Stimulated activated naive B cell treated with anti-CD40 and anti-IgM and Interleukin-4, amounts not matched to agents 10 μg/mL and 1 μg/mL and 100 μg/mL, for 72 hours (primary cell): ENCODE data around the gene ZNF618.

Source experiments
- ATAC-seq, 2 donors: fragments of 150-1000 bp; cut with Tn5 transposase; replicated peaks; 2 replicates each; pipeline ENCODE4 v1.10.0; 2021; ENCODE audit warnings: moderate library complexity in 1 of 2
- DNase-seq: peaks from one replicate; pipeline ENCODE4 v3.0.0; 2021
- H3K27ac Mint-ChIP-seq: one replicate; pipeline ENCODE4 v1.8.0; 2022; ENCODE audit warnings: mild to moderate bottlenecking, mixed read lengths
- H3K27me3 Mint-ChIP-seq, 2 donors: one replicate each; pipeline ENCODE4 v1.8.0; 2022; ENCODE audit warnings: mixed read lengths in 2 of 2
- H3K36me3 Mint-ChIP-seq, 2 donors: one replicate each; pipeline ENCODE4 v1.8.0; 2022; ENCODE audit warnings: mixed read lengths in 2 of 2, mild to moderate bottlenecking in 1 of 2
- H3K4me1 Mint-ChIP-seq, 2 donors: one replicate each; pipeline ENCODE4 v1.8.0; 2022; ENCODE audit warnings: mixed read lengths in 2 of 2, mild to moderate bottlenecking in 1 of 2
- H3K4me3 Mint-ChIP-seq, 2 donors: one replicate each; pipeline ENCODE4 v1.8.0; 2022; ENCODE audit warnings: mild to moderate bottlenecking in 2 of 2, mixed read lengths in 2 of 2, moderate library complexity in 1 of 2
- H3K9me3 Mint-ChIP-seq, 2 donors: one replicate each; pipeline ENCODE4 v1.8.0; 2022; ENCODE audit warnings: mixed read lengths in 2 of 2, mild to moderate bottlenecking in 1 of 2

ZNF618 gene

DNA sequence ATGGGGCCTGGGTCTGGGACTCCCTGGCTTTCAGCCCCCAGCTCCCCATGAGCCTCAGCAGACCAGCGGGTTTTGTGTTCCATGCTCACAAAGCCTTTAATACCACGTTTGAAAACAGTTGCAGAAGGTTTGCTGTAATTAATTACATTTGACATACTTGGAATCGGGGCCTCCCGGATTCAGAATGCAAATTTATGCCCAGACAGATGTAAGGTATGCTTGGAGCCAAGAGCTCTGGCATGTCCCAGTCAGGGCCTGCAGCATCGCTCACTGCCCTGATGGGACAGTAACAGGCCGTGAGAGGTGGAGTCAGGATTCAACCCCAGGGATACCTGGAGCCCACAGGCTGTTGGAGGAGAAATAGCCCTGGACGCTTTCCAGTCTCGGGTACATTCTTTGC, 12.2 kb downstream of the ZNF618 start:
- H3K27me3 Mint-ChIP-seq, result no peaks in the 10 kb centered on the region
- ATAC-seq (no peak), DNase-seq (no peak)
- peaks cover 11 to 22% of the 10 kb centered on the region in 2 donors for H3K4me1 Mint-ChIP-seq
- H3K27ac Mint-ChIP-seq, result no peak overlapping the region
- H3K4me3 Mint-ChIP-seq, result no peak overlapping the region
- H3K9me3 Mint-ChIP-seq, result peaks cover 3 to 4% of the 10 kb centered on the region in 2 donors
- H3K36me3 Mint-ChIP-seq, result peaks cover 0 to 4% of the 10 kb centered on the region in 2 donors

DNA sequence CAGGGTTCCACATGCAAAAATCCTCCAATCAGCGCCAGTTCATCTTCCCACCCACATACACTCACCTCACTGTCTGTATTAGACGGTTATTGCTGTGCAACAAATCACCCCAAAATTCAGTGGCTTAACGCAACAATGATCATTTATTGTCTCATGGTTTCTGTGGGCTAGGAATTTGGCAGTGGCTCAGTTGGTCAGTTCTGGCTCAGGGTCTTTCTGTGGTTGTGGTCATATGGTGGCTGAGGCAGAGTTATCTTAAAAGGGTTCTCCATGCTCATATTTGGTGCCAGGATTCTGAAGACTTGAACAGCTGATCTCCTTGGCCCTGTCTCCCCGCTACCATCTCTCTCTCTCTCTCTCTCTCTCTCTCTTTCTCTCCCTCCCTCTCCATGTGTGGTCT, 12.9 kb downstream of the ZNF618 start:
- Mint-ChIP-seq H3K27me3 (no peaks in the 10 kb centered on the region), H3K4me1 (peaks cover 11 to 22% of the 10 kb centered on the region in 2 donors), H3K4me3 (no peak overlapping the region), H3K36me3 (peaks cover 0 to 4% of the 10 kb centered on the region in 2 donors), H3K9me3 (peaks cover 3 to 4% of the 10 kb centered on the region in 2 donors), H3K27ac (no peak overlapping the region)
- DNase-seq (no peak), ATAC-seq (no peak)

DNA sequence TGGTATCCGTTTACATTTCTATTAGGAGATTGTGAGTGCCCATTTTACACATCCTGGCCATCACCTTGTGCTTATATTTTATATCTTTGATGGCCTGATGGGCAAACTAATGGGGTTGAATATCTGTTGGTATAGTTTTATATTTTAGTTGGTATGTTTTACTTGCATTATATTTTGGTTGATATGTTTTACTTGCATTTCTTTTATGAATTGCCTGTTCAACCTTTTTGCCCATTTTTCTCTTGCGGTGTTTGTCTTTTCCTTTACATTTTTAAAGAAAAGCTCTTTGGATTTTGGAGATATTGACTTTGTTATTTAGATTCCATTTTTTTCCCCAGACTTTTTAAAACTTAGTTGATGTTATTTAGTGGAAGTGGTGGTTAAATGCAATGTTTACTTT, 14.6 kb downstream of the ZNF618 start:
- Mint-ChIP-seq H3K4me3 (no peak overlapping the region), H3K27me3 (no peaks in the 10 kb centered on the region), H3K9me3 (peaks cover 3 to 4% of the 10 kb centered on the region in 2 donors), H3K27ac (no peak overlapping the region), H3K36me3 (peaks cover 0 to 4% of the 10 kb centered on the region in 2 donors), H3K4me1 (peaks cover 7 to 18% of the 10 kb centered on the region in 2 donors)
- DNase-seq (no peak), ATAC-seq (no peak)

DNA sequence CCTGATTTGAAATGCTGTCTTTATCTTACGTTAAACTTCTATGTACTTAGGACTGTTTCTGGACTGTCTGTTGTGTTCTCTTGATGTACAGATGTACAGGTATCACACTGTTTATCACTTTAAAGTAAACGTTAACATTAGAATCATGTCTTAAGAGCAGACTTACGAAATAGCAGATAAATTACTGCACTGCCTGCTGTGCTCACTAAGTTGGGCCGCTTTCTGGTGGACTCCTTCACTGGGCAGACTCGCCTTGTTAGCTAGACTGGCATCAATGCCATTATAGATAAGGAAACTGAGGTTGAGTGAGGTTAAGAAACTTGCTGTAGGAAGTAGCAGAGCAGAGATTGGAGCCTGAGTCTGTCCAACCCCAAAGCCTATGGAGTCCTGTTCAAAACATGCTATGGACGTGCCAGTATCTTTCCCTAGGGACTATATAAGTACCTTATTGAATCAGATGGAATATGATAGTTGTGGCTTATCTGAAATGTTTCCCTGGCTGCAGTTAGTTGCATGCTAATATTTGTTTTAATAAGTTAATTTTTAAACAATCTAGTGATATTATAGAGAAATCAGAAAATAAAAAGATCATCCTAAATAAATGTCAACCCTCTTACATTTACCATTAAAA, 16.9 kb downstream of the ZNF618 start:
- ATAC-seq, result no peak
- peaks cover 1 to 14% of the 10 kb centered on the region in 2 donors for H3K4me1 Mint-ChIP-seq
- no peaks in the 10 kb centered on the region for H3K27me3 Mint-ChIP-seq
- H3K27ac Mint-ChIP-seq, result no peak overlapping the region
- H3K9me3 Mint-ChIP-seq, result no peaks in the 10 kb centered on the region
- no peak overlapping the region for H3K4me3 Mint-ChIP-seq
- no peak for DNase-seq
- H3K36me3 Mint-ChIP-seq, result peaks cover 0 to under 1% of the 10 kb centered on the region in 2 donors

DNA sequence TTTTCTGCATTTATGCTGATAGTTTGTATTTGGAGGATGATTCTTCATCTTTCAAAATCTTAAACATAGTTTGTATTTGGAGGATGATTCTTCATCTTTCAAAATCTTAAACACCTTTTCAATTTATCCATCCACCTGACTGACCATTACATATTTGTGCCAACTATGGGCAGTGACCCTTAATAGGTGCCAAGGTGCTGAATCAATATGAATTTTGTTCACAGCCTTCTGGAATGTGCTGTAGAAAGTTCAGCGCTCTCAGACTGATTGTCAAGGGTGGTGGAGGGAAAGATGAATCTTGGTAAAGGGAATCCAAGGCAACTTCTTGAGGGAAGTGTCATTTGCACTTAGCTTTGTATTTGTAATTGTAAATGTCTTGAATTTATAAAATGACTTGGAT, 18.1 kb downstream of the ZNF618 start:
- Mint-ChIP-seq H3K4me3 (no peak overlapping the region), H3K9me3 (no peaks in the 10 kb centered on the region), H3K27ac (no peak overlapping the region), H3K27me3 (no peaks in the 10 kb centered on the region), H3K4me1 (peaks cover 4 to 19% of the 10 kb centered on the region in 2 donors), H3K36me3 (peaks cover 0 to 3% of the 10 kb centered on the region in 2 donors)
- DNase-seq (no peak), ATAC-seq (no peak)

DNA sequence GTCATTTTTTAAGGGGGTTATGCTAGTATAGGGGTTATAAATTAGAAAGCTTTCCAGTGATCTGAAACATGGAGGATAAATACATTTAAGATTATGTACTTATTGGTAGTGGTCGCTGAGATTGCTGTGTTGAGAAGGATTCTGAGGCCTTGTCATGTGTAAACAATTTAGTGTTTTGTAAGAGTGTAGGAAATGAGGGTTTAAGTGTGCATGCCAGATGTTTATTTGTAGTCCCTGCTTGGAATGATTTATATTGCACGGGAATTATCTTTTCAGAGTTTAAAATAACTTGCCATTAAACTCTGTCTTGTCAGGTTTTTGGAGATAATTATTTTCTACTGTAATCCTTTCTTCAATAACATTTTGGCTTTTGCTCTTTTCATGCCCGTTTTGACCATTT, 19.4 kb downstream of the ZNF618 start:
- Mint-ChIP-seq H3K36me3 (peaks cover 0 to 3% of the 10 kb centered on the region in 2 donors), H3K9me3 (no peaks in the 10 kb centered on the region), H3K4me3 (no peak overlapping the region), H3K4me1 (peaks cover 5 to 19% of the 10 kb centered on the region in 2 donors), H3K27ac (no peak overlapping the region), H3K27me3 (no peaks in the 10 kb centered on the region)
- ATAC-seq, result no peak
- no peak for DNase-seq

DNA sequence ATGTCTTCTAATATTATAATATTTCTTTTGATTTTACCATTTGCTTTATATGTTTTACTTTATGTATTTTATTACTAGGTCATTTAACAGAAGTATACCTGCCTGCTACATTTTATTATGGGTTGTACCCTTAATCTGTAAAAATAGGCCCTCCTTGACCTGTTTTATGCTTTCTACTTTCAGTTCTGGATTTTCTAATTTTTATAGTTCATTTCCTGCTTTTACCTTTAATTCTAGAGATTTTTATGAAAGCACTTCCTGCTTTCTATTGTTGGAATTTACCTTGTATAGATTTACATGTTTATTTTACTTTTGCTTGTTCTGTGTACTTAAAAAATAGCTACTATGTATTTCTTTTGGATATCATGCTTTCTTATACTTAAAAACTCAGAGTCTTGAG, 20.6 kb downstream of the ZNF618 start:
- no peaks in the 10 kb centered on the region for H3K27me3 Mint-ChIP-seq
- no peak overlapping the region for H3K4me3 Mint-ChIP-seq
- H3K27ac Mint-ChIP-seq, result no peak overlapping the region
- DNase-seq (no peak), ATAC-seq (no peak)
- H3K9me3 Mint-ChIP-seq, result no peaks in the 10 kb centered on the region
- peaks cover 0 to 3% of the 10 kb centered on the region in 2 donors for H3K36me3 Mint-ChIP-seq
- H3K4me1 Mint-ChIP-seq, result peaks cover 5 to 19% of the 10 kb centered on the region in 2 donors

DNA sequence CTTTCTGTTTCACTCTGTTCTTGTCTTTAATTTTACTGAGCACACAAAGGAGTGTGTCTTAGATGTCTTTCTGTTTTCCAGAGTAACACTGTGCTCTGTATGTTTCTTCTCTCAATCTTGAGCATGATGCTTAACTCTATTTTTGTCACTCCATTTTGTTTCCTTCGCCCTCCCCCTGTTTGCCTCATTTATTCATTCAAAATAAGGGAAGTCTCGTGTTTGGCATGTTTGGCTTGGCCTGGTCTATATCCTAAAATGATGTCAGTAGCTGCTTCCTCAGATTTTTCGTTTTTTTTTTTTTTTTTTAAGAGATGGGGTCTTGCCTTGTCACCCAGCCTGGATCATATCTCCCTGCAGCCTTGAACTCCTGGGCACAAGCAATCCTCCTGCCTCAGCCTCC, 22.0 kb downstream of the ZNF618 start:
- H3K9me3 Mint-ChIP-seq, result peaks cover 0 to under 1% of the 10 kb centered on the region in 2 donors
- no peaks in the 10 kb centered on the region for H3K27me3 Mint-ChIP-seq
- ATAC-seq (no peak), DNase-seq (no peak)
- H3K27ac Mint-ChIP-seq, result peak overlapping the region; percentile 67
- peaks cover 5 to 19% of the 10 kb centered on the region in 2 donors for H3K4me1 Mint-ChIP-seq
- no peak overlapping the region for H3K4me3 Mint-ChIP-seq
- peaks cover 0 to 3% of the 10 kb centered on the region in 2 donors for H3K36me3 Mint-ChIP-seq

DNA sequence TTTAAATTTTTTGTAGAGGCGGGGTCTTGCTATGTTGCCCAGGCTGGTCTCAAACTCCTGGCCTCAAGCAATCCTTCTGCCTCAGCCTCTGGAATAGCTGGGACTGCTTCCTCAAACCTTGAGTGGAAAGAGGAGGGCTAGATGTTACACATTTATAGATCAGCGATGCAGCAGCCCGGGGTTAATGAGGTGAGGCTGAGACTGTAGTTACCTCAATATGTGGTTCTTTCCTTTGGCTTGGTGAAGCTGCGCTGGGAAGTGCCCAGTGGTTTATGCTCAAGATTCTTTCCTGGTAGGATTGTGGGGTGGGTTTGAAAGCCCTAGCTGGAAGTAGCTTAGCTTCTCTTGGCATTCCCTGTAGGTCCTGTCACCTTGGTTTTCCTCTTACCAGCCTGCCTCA, 22.5 kb downstream of the ZNF618 start:
- Mint-ChIP-seq H3K36me3 (peaks cover 0 to 3% of the 10 kb centered on the region in 2 donors), H3K27me3 (no peaks in the 10 kb centered on the region), H3K9me3 (peaks cover 2 to 5% of the 10 kb centered on the region in 2 donors)

DNA sequence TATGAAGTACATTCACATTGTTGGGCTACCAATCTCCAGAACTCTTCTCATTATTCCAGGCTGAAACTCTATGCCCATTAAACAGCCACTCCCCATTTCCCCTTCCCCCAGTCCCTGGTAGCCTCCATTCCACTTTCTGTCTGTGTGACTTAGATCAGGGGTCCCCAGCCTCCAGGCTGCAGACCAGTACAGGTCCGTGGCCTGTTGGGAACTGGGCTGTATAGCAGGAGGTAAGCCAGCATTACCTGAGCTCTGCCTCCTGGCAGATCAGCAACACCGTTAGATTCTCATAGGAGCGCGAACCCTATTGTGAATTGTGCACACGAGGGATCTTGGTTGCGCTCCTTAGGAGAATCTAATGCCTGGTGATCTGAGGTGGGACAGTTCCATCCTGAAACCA, 23.1 kb downstream of the ZNF618 start:
- ATAC-seq (no peak), DNase-seq (no peak)
- Mint-ChIP-seq H3K27me3 (no peaks in the 10 kb centered on the region), H3K27ac (no peak overlapping the region), H3K36me3 (peaks cover 0 to 9% of the 10 kb centered on the region in 2 donors), H3K4me3 (no peak overlapping the region), H3K9me3 (peaks cover 7 to 10% of the 10 kb centered on the region in 2 donors), H3K4me1 (peaks cover 5 to 19% of the 10 kb centered on the region in 2 donors)

More for the DNA sequence above, 22.5 kb downstream of the ZNF618 start:
- Mint-ChIP-seq H3K4me3 (no peak overlapping the region), H3K27ac (no peak overlapping the region), H3K4me1 (peaks cover 5 to 19% of the 10 kb centered on the region in 2 donors)
- DNase-seq, result no peak
- ATAC-seq, result no peak

DNA sequence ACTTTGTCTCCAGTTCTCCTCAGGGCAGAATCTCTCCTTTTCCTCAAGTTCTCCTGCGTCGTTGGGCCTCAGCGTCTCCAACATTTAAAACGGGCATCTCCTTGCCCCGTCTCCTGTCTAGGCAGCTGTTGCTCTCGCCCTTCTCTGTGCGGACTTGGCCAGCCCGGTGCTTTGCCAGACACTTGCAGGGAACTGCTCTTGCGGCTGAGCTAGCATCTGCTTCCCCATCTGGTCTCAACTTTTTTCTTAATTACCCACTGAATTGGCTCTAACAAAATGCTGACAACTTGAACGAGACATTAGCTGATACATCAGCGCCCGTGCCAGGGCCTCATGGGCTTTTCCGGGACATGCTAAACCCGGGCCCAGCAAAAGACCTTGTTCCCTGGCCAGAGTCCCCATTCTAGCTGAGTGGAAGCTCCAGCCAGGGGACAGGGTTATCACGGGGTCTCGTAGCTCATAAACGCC, 25.1 kb downstream of the ZNF618 start:
- H3K4me1 Mint-ChIP-seq, result peaks cover 7 to 19% of the 10 kb centered on the region in 2 donors
- H3K27ac Mint-ChIP-seq, result no peak overlapping the region
- no peak for DNase-seq
- no peak for ATAC-seq
- H3K4me3 Mint-ChIP-seq, result no peak overlapping the region
- peaks cover 0 to 11% of the 10 kb centered on the region in 2 donors for H3K36me3 Mint-ChIP-seq
- no peaks in the 10 kb centered on the region for H3K27me3 Mint-ChIP-seq
- peaks cover 7 to 13% of the 10 kb centered on the region in 2 donors for H3K9me3 Mint-ChIP-seq

DNA sequence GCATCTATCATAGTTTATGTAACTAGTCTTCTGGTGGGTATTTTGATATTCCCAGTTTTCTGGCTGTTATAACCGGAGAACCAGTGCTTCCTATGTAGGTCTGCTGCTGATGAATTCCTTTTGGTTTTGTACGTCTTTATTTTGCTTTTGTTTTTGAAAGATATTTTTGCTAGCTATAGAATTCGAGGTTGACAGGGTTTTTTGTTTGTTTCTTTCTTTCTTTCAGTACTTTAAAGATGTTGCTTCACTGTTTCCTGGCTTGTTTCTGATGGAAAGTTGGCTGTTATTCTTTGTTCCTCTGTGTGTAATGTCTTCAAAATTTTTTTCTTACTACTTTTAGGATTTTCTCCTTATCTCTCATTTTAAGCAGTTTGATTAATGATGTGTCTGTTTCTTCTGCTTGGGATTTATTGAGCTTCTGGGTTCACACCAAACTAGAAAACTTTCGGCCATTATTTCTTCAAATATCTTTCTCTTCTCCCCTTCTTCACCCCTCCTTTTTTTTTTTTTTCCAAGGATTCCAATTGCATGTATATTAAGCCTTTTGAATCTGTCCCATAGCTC, 27.5 kb downstream of the ZNF618 start:
- Mint-ChIP-seq H3K9me3 (peaks cover 7 to 13% of the 10 kb centered on the region in 2 donors), H3K27ac (no peak overlapping the region), H3K4me1 (peaks cover 0 to 5% of the 10 kb centered on the region in 2 donors), H3K4me3 (no peak overlapping the region), H3K36me3 (peaks cover 0 to 9% of the 10 kb centered on the region in 2 donors), H3K27me3 (no peaks in the 10 kb centered on the region)
- ATAC-seq (no peak), DNase-seq (no peak)

DNA sequence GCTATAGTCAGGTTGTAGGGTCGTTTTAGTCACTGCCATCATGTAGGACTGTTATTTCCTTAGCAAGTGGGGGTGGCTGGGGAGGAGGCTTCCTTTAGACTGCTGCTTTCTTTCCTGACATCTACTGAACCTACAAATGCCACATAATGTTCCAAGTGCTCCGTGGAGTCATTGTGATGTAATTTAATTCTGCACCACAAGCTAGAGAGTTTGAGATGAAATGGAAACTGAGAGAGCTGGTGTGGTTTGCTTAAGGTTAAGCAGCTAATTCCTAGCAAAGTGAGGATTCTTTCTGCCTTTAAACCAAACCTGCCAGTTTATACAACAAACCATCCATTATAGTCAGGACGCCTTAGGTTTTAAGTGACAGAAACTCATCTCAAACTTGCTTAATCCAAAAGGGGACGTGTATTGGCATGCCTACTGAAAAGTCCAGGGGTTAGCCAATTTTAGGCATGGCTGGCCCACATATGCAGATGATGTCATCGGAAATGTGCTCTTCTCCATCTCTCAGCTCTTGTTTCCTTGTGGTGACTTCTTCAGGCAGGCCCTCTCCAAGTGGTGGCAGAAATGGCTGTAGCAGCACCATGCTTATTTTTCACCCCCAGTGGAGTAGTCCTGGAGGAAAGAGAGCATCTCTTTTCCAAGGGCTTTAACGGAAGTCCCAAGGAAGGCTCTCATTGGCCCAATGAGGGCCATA, 30.5 kb downstream of the ZNF618 start:
- H3K36me3 Mint-ChIP-seq, result peaks cover 0 to 9% of the 10 kb centered on the region in 2 donors
- DNase-seq (no peak), ATAC-seq (no peak)
- H3K27me3 Mint-ChIP-seq, result no peaks in the 10 kb centered on the region
- no peak overlapping the region for H3K27ac Mint-ChIP-seq
- H3K4me3 Mint-ChIP-seq, result no peak overlapping the region
- H3K4me1 Mint-ChIP-seq, result peaks cover 0 to 3% of the 10 kb centered on the region in 2 donors
- H3K9me3 Mint-ChIP-seq, result peaks cover 7 to 13% of the 10 kb centered on the region in 2 donors

DNA sequence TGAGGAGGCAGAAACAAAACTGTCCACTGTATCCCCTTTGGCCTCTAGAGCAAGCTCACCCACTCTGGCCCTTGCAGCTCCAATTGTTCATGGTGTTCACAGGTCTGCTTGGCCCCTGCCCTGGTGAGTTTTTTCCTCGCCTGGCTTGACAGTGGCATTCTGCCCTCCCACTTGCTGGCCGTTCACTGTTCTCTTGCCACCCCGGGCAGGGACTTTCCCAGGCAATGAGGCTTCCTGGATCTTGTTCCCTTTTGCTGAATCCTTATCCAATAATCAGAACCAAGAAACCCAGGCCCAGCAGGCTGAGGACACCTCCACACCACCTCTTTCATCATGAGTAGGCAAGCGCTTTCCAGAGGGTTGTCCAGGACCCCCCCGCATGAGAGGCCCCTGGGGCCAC, 31.2 kb downstream of the ZNF618 start:
- H3K4me1 Mint-ChIP-seq, result peaks cover 0 to 3% of the 10 kb centered on the region in 2 donors
- no peak overlapping the region for H3K4me3 Mint-ChIP-seq
- DNase-seq (no peak), ATAC-seq (no peak)
- H3K27ac Mint-ChIP-seq, result no peak overlapping the region
- peaks cover 0 to 9% of the 10 kb centered on the region in 2 donors for H3K36me3 Mint-ChIP-seq
- peaks cover 7 to 13% of the 10 kb centered on the region in 2 donors for H3K9me3 Mint-ChIP-seq
- no peaks in the 10 kb centered on the region for H3K27me3 Mint-ChIP-seq
